Activated T-cell treated with anti-CD3 and anti-CD28 coated beads, Interleukin-2, amount 50 U/mL, for 72 hours (primary cell): ENCODE results near the gene PRKCSH. TPM values are rescaled to one million over a fixed set of nuclear protein-coding genes. Genes with fewer than 3 reads are reported as not detected.

Experiments used
- ATAC-seq, 2 donors: fragments of 150-1000 bp; cut with Tn5 transposase; replicated peaks in 1 of 2; 2 replicates each; pipeline ENCODE4 v1.10.0; 2021; ENCODE audit warnings: moderate library complexity in 2 of 2, mild to moderate bottlenecking in 1 of 2
- DNase-seq, 2 donors: peaks; one replicate each; pipeline ENCODE4 v3.0.0; 2021 to 2022; ENCODE audit warnings: mixed read lengths in 1 of 2
- H3K27ac Mint-ChIP-seq: one replicate; pipeline ENCODE4 v1.8.0; 2022; ENCODE audit warnings: mild to moderate bottlenecking, moderate library complexity, mixed read lengths
- H3K27me3 Mint-ChIP-seq: one replicate; pipeline ENCODE4 v1.8.0; 2022; ENCODE audit warnings: low read depth, mixed read lengths
- H3K36me3 Mint-ChIP-seq, 2 donors: one replicate each; pipeline ENCODE4 v1.8.0; 2022; ENCODE audit warnings: mixed read lengths in 2 of 2, mild to moderate bottlenecking in 1 of 2; ENCODE audit not compliant: insufficient read depth in 2 of 2
- H3K4me1 Mint-ChIP-seq: one replicate; pipeline ENCODE4 v1.8.0; 2022; ENCODE audit warnings: low read depth, mixed read lengths
- H3K4me3 Mint-ChIP-seq, 2 donors: one replicate each; pipeline ENCODE4 v1.8.0; 2022; ENCODE audit warnings: mild to moderate bottlenecking in 2 of 2, mixed read lengths in 2 of 2, moderate library complexity in 2 of 2
- H3K9me3 Mint-ChIP-seq, 2 donors: one replicate each; pipeline ENCODE4 v1.8.0; 2022; ENCODE audit warnings: mixed read lengths in 2 of 2
- total RNA-seq, 2 donors: library from RNA; stranded (reverse); gene quantifications; one replicate each; pipeline ENCODE4 v1.2.3, GENCODE V29; 2022

The PRKCSH gene
- total RNA-seq, 2 donors from 2014 or later: 253 to 266 TPM

- Mint-ChIP-seq H3K9me3 (no peaks in the 10 kb centered on the region), H3K4me1 (no peaks in the 10 kb centered on the region), H3K36me3 (no peaks in the 10 kb centered on the region), H3K27me3 (no peaks in the 10 kb centered on the region), H3K27ac (no peak overlapping the region), H3K4me3 (no peak overlapping the region)
- no peak for DNase-seq
- no peak for ATAC-seq
Measured at GRCh38 chr19:11495885-11496284, 60.5 kb downstream of the PRKCSH start.

GRCh38 chr19:11496391-11497163 is 61.1 kb downstream of the PRKCSH start:
- Mint-ChIP-seq H3K36me3 (peaks cover 0 to 3% of the 10 kb centered on the region in 2 donors), H3K4me3 (no peak overlapping the region), H3K27ac (no peak overlapping the region), H3K4me1 (no peaks in the 10 kb centered on the region), H3K9me3 (no peaks in the 10 kb centered on the region), H3K27me3 (no peaks in the 10 kb centered on the region)
- ATAC-seq: peak; percentile 69 to 79
- DNase-seq: peak; percentile 72 to 77

- no peak for DNase-seq
- no peak for ATAC-seq
- Mint-ChIP-seq H3K4me3 (no peak overlapping the region), H3K27me3 (no peaks in the 10 kb centered on the region), H3K9me3 (no peaks in the 10 kb centered on the region), H3K27ac (no peak overlapping the region), H3K4me1 (peaks cover under 1% of the 10 kb centered on the region), H3K36me3 (peaks cover 0 to 3% of the 10 kb centered on the region in 2 donors)
Measured at GRCh38 chr19:11499220-11499726, 63.8 kb downstream of the PRKCSH start.

GRCh38 chr19:11499890-11500420 is 64.5 kb downstream of the PRKCSH start:
- DNase-seq: no peak
- H3K27me3 Mint-ChIP-seq: no peaks in the 10 kb centered on the region
- no peak for ATAC-seq

More at GRCh38 chr19:11499890-11500420, 64.5 kb downstream of the PRKCSH start:
- H3K9me3 Mint-ChIP-seq: no peaks in the 10 kb centered on the region
- peaks cover 7% of the 10 kb centered on the region for H3K4me1 Mint-ChIP-seq
- H3K4me3 Mint-ChIP-seq: no peak overlapping the region
- H3K27ac Mint-ChIP-seq: no peak overlapping the region
- H3K36me3 Mint-ChIP-seq: peaks cover 0 to 3% of the 10 kb centered on the region in 2 donors

Other genes starting within 250 kb of the PRKCSH start
- gene KANK2, start 238.1 kb upstream of the PRKCSH start, total RNA-seq: 1 to 10 TPM in 1 of 2 donors, under 1 TPM in 1; 0.96 to 1.1 TPM
- gene ANGPTL8, start 196.0 kb upstream of the PRKCSH start, total RNA-seq: not detected
- 1 to 10 TPM; 8.4 to 9.1 TPM for gene DOCK6, start 173.1 kb upstream of the PRKCSH start, total RNA-seq
- gene TSPAN16, start 139.5 kb upstream of the PRKCSH start, total RNA-seq: not detected
- gene RAB3D, start 96.0 kb upstream of the PRKCSH start, total RNA-seq: 10 to 100 TPM; 13.3 to 16.8 TPM
- gene TMEM205, start 89.4 kb upstream of the PRKCSH start, total RNA-seq: 10 to 100 TPM; 60.4 to 64.7 TPM
- 10 to 100 TPM; 27.9 to 30.7 TPM for gene CCDC159, start 89.1 kb upstream of the PRKCSH start, total RNA-seq
- 1 to 10 TPM; 6.9 to 9.7 TPM for gene PLPPR2, start 80.2 kb upstream of the PRKCSH start, total RNA-seq
- 1 to 10 TPM; 1.9 to 2.6 TPM for gene SWSAP1, start 61.0 kb upstream of the PRKCSH start, total RNA-seq
- 10 to 100 TPM in 1 of 2 donors, 1 to 10 TPM in 1; 9.6 to 11.1 TPM for gene EPOR, start 51.3 kb upstream of the PRKCSH start, total RNA-seq
- not detected for gene RGL3, start 16.3 kb upstream of the PRKCSH start, total RNA-seq
- gene ODAD3, start 514 bp upstream of the PRKCSH start, total RNA-seq: under 1 TPM; 0.16 to 0.50 TPM
- gene ELAVL3, start 45.4 kb downstream of the PRKCSH start, total RNA-seq: under 1 TPM in 1 of 2 donors, not detected in 1; 0.48 TPM
- gene ZNF653, start 70.2 kb downstream of the PRKCSH start, total RNA-seq: 10 to 100 TPM; 10.5 to 12.3 TPM
- gene ECSIT, start 93.5 kb downstream of the PRKCSH start, total RNA-seq: 10 to 100 TPM; 35.7 to 44.0 TPM
- gene CNN1, start 103.2 kb downstream of the PRKCSH start, total RNA-seq: not detected
- gene ELOF1, start 123.6 kb downstream of the PRKCSH start, total RNA-seq: 10 to 100 TPM; 50.8 to 50.9 TPM
- gene ACP5, start 142.0 kb downstream of the PRKCSH start, total RNA-seq: 10 to 100 TPM; 22.9 to 31.5 TPM
- gene ZNF627, start 161.8 kb downstream of the PRKCSH start, total RNA-seq: 1 to 10 TPM; 8.1 to 8.5 TPM